ENCODE measurements around the gene FAM193A. TPM values are rescaled to one million over a fixed set of nuclear protein-coding genes. Genes with fewer than 3 reads are reported as not detected.

FAM193A gene
- total RNA-seq, 4 donors from 2014 or later, result 27.7 to 40.4 (median 31.1) TPM

DNA sequence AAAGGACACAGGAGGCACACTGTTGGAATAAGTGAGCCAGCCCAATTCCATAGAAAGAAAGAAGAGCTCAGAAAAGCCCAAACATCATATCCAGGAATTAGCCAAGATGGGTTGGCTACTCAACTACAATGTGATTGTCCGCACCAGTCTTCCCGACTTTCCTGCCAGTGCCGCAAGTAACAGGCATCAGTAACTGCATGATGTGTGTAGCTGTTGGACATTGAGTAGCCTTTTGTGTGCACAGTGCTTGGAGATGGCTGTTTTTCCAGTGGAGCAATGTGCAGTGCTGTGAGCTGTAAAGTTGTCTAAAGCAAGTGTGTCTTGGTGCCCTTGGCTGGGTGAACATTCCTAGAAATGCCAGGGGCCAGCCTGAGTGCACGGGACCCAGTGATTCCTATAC, 29.2 kb upstream of the FAM193A start:
- intact Hi-C loops (cut with DNase I; ENCODE audit: low total_unique reads), result no loop called here
- DNase-seq, result no peak
- WGBS, 2 donors (ENCODE audit: low coverage in 1 of 2), result 93% methylated on average over 4 of the region's 4 CpGs; no CpG with 5 or more reads in 1 of the 2 donors
- in situ Hi-C loops (cut with MboI; ENCODE audit: low pct_ligation_motif_present in 1 of 4, low pct_unique_long_range_greater_than_20kb in 1 of 4, low sequenced_read_pairs in 3 of 4), result no loop called here
- H3K36me3 ChIP-seq, result peaks cover 0 to 18% (median 8%) of the 10 kb centered on the region in 4 donors
- H3K27ac ChIP-seq, result no peak overlapping the region
- no peaks in the 10 kb centered on the region for H3K4me1 ChIP-seq
- TF ChIP-seq CTCF (IDR thresholded peaks at IDR 0.05) (no peak), EP300 (IDR thresholded peaks at IDR 0.05; ENCODE audit: low read depth) (no peak), POLR2AphosphoS5 (IDR thresholded peaks at IDR 0.05) (no peak), POLR2A (IDR thresholded peaks at IDR 0.05) (no peak)
- H3K27me3 ChIP-seq, result no peaks in the 10 kb centered on the region
- H3K4me3 ChIP-seq, result no peak overlapping the region
- no peaks in the 10 kb centered on the region for H3K9me3 ChIP-seq

DNA sequence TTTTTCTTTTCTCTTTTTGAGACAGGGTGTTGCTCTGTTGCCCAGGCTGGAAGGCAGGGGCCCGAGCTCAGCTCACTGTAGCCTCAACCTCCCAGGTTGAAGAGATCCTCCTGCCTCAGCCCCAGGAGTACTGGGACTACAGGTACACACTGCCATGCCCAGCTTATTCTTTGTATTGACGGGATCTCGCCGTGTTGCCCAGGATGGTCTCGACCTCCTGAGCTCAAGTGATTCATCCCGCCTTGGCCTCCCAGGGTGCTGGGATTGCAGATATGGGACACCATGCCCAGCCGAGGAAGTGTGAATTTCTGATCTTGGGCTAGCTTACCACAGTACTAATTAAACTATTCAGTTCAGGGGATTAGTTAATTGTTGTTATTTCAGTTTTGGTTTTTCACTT, 28.6 kb upstream of the FAM193A start:
- intact Hi-C loops (cut with DNase I; ENCODE audit: low total_unique reads), result no loop called here
- in situ Hi-C loops (cut with MboI; ENCODE audit: low pct_ligation_motif_present in 1 of 4, low pct_unique_long_range_greater_than_20kb in 1 of 4, low sequenced_read_pairs in 3 of 4), result no loop called here
- no peaks in the 10 kb centered on the region for H3K27me3 ChIP-seq
- peaks cover 0 to 24% (median 11%) of the 10 kb centered on the region in 4 donors for H3K36me3 ChIP-seq
- no peaks in the 10 kb centered on the region for H3K4me1 ChIP-seq
- no peak for DNase-seq
- 94% methylated on average over 7 of the region's 7 CpGs; no CpG with 5 or more reads in 1 of the 2 donors for WGBS, 2 donors (ENCODE audit: low coverage in 1 of 2)
- no peak overlapping the region for H3K27ac ChIP-seq
- no peaks in the 10 kb centered on the region for H3K9me3 ChIP-seq
- no peak overlapping the region for H3K4me3 ChIP-seq
- no peak for TF ChIP-seq POLR2A (IDR thresholded peaks at IDR 0.05)
- no peak for TF ChIP-seq POLR2AphosphoS5 (IDR thresholded peaks at IDR 0.05)
- TF ChIP-seq CTCF (IDR thresholded peaks at IDR 0.05), result no peak
- no peak for TF ChIP-seq EP300 (IDR thresholded peaks at IDR 0.05; ENCODE audit: low read depth)

DNA sequence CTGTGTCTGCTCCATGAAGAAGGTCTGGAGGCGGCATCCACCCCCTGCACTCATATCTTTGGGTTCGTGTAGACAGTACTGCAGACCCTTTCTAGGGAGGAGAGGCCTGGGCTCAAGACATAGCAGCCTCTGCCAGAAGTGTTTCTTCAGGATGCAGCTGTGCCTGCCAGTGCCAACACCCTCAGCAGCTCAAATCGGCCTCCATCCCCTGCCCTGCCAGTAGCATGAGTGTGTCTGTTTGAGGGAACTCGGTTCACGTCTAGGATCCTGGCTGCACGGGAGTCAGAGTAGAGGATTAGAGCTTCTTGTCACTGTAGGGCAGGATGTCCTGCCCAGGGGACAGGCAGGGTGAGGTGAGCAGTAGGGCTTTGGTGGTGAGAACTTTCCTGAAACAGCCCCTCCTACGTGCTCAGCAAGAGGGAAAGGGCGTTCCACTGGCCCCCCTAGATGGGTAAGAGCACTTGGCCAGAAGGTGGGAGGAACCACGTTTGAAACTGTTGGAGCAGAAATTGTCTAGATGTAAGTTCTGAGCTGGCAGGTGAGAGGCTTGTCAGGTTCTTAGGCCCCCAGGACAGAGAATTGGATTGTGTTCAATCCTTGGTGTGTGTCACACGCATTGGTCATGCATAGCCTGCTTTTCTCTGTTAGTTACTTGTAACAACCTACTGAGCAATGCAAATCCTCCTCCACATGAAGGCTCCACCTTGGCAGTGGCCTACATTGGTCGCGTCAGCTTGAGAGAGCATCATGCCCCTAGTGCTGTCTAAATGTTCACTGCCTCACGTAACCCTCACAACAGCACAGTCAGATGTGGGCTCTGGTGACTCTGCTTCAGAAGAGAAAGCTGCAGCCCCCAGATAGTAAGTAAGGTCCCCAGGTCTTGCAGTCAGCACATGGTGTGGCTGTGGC, 25.8 kb upstream of the FAM193A start:
- Histone ChIP-seq H3K9me3 (no peaks in the 10 kb centered on the region), H3K4me1 (no peaks in the 10 kb centered on the region), H3K36me3 (peaks cover 0 to 44% (median 17%) of the 10 kb centered on the region in 4 donors), H3K27me3 (no peaks in the 10 kb centered on the region), H3K27ac (no peak overlapping the region), H3K4me3 (no peak overlapping the region)
- WGBS, 2 donors (ENCODE audit: low coverage in 1 of 2), result 88% methylated on average over 4 to 12 of the region's 13 CpGs
- in situ Hi-C loops (cut with MboI; ENCODE audit: low pct_ligation_motif_present in 1 of 4, low pct_unique_long_range_greater_than_20kb in 1 of 4, low sequenced_read_pairs in 3 of 4), result no loop called here
- DNase-seq, result no peak
- intact Hi-C loops (cut with DNase I; ENCODE audit: low total_unique reads), result no loop called here
- no peak for TF ChIP-seq CTCF (IDR thresholded peaks at IDR 0.05)
- no peak for TF ChIP-seq POLR2A (IDR thresholded peaks at IDR 0.05)
- TF ChIP-seq EP300 (IDR thresholded peaks at IDR 0.05; ENCODE audit: low read depth), result no peak

DNA sequence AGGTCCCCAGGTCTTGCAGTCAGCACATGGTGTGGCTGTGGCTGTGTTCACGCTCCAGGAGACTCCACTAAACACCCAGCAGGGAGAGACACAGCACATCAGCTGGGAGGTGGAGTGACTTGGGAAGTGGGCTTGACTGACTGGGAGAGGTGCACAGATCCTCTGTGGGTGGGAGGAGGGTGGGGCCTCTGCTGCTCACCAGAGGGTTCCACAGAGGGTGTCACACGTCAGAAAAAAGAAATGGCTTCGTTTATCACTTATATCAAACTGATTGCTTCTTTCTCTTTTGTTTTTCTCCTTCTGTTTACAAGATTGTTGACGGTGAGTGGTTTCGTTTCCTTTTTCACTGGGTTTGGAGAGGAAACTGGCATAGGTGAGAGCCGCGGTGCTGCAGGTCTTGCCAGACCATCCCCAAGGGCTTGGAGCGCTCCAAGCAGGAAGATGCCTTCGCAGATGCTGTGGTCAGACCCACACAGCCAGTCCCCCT, 24.8 kb upstream of the FAM193A start:
- H3K4me3 ChIP-seq, result no peak overlapping the region
- H3K27ac ChIP-seq, result no peak overlapping the region
- no peaks in the 10 kb centered on the region for H3K9me3 ChIP-seq
- no peak for DNase-seq
- intact Hi-C loops (cut with DNase I; ENCODE audit: low total_unique reads) (no loop called here), in situ Hi-C loops (cut with MboI; ENCODE audit: low pct_ligation_motif_present in 1 of 4, low pct_unique_long_range_greater_than_20kb in 1 of 4, low sequenced_read_pairs in 3 of 4) (no loop called here)
- no peak for TF ChIP-seq EP300 (IDR thresholded peaks at IDR 0.05; ENCODE audit: low read depth)
- TF ChIP-seq CTCF (IDR thresholded peaks at IDR 0.05), result no peak
- no peak for TF ChIP-seq POLR2A (IDR thresholded peaks at IDR 0.05)
- no peak for TF ChIP-seq POLR2AphosphoS5 (IDR thresholded peaks at IDR 0.05)
- no peaks in the 10 kb centered on the region for H3K4me1 ChIP-seq
- 78% methylated on average over 9 of the region's 9 CpGs; no CpG with 5 or more reads in 1 of the 2 donors for WGBS, 2 donors (ENCODE audit: low coverage in 1 of 2)
- peaks cover 0 to 44% (median 16%) of the 10 kb centered on the region in 4 donors for H3K36me3 ChIP-seq
- H3K27me3 ChIP-seq, result no peaks in the 10 kb centered on the region

Measured in transverse colon (tissue), 4 donors.